Keratinocyte (primary cell): ENCODE results near the gene TMPRSS13. TPM values are rescaled to one million over a fixed set of nuclear protein-coding genes. Genes with fewer than 3 reads are reported as not detected.

Experiments used
- DNase-seq: peaks from one replicate; pipeline ENCODE4 v3.0.0-alpha.2; 2011; ENCODE audit warnings: low read depth, missing footprints, low spot score
- FAIRE-seq: peaks from 2 replicates; lab custom pipeline; 2011; peaks lifted over from hg19 to GRCh38; lab: Jason Lieb, UNC
- H2AFZ ChIP-seq: 2 replicates; pipeline ENCODE4 v1.6.0; 2012; ENCODE audit warnings: low read length, control low read depth, inconsistent platforms; ENCODE audit not compliant: control insufficient read depth
- H3K27ac ChIP-seq: 2 replicates; pipeline ENCODE4 v1.5.1; 2011; ENCODE audit warnings: low read length; ENCODE audit not compliant: control insufficient read depth, insufficient read depth
- H3K27me3 ChIP-seq: 3 replicates; pipeline ENCODE4 v1.6.0; 2011; ENCODE audit warnings: low read length; ENCODE audit not compliant: control insufficient read depth, insufficient read depth; ENCODE audit errors: extremely low read depth
- H3K36me3 ChIP-seq, 2 experiments: 2 replicates in 1 of 2; 3 replicates in 1 of 2; pipeline ENCODE4 v1.5.1; 2011; ENCODE audit warnings: low read length in 2 of 2, mild to moderate bottlenecking in 1 of 2; ENCODE audit not compliant: control insufficient read depth in 2 of 2, insufficient read depth in 2 of 2; ENCODE audit errors: extremely low read depth in 1 of 2
- H3K4me1 ChIP-seq: 3 replicates; pipeline ENCODE4 v1.5.1; 2011; ENCODE audit warnings: low read length; ENCODE audit not compliant: control insufficient read depth, insufficient read depth; ENCODE audit errors: extremely low read depth
- H3K4me2 ChIP-seq: 3 replicates; pipeline ENCODE4 v1.6.0; 2011; ENCODE audit warnings: low read depth, low read length; ENCODE audit not compliant: control insufficient read depth, insufficient read depth; ENCODE audit errors: extremely low read depth
- H3K4me3 ChIP-seq, 3 experiments: fragments of 200-600 bp in 1 of 3; sonication (generic) in 1 of 3; 2 replicates in 2 of 3; 3 replicates in 1 of 3; pipeline ENCODE4 v1.5.1; 2011 to 2016; ENCODE audit warnings: low read length in 3 of 3, mild to moderate bottlenecking in 3 of 3, control low read depth in 2 of 3, inconsistent platforms in 1 of 3, low read depth in 1 of 3, mixed read lengths in 1 of 3, mixed run types in 1 of 3, moderate library complexity in 1 of 3; ENCODE audit not compliant: control insufficient read depth in 2 of 3, insufficient read depth in 2 of 3; ENCODE audit errors: extremely low read depth in 1 of 3
- H3K79me2 ChIP-seq: 2 replicates; pipeline ENCODE4 v1.6.0; 2012; ENCODE audit warnings: low read length; ENCODE audit not compliant: control insufficient read depth, insufficient read depth
- H3K9ac ChIP-seq: 3 replicates; pipeline ENCODE4 v1.6.0; 2011; ENCODE audit warnings: low read length; ENCODE audit not compliant: control insufficient read depth, insufficient read depth; ENCODE audit errors: extremely low read depth
- H3K9me1 ChIP-seq: 3 replicates; pipeline ENCODE4 v1.6.0; 2011; ENCODE audit warnings: low read length; ENCODE audit not compliant: control insufficient read depth, insufficient read depth; ENCODE audit errors: extremely low read depth
- H3K9me3 ChIP-seq: 2 replicates; pipeline ENCODE4 v1.5.1; 2012; ENCODE audit warnings: low read depth, low read length; ENCODE audit not compliant: control insufficient read depth
- H4K20me1 ChIP-seq: 3 replicates; pipeline ENCODE4 v1.6.0; 2011; ENCODE audit warnings: low read length; ENCODE audit not compliant: control insufficient read depth, insufficient read depth; ENCODE audit errors: extremely low read depth
- EZH2 ChIP-seq: IDR thresholded peaks from one replicate; pipeline ENCODE4 v1.6.1; 2012; ENCODE audit warnings: inconsistent platforms, mild to moderate bottlenecking, low read length, moderate library complexity
- dilution Hi-C: fragments of 300-500 bp; cut with MboI; formaldehyde crosslinking; loops from one replicate; pipeline ENCODE4 v1.7.0; 2020; ENCODE audit warnings: low sequenced_read_pairs; ENCODE audit not compliant: extremely low pct_ligation_motif_present
- polyA plus RNA-seq, 5 experiments: library from polyadenylated mRNA; depleted of rRNA in 3 of 5; stranded (reverse) in 3 of 5; stranded (forward) in 1 of 5; unstranded in 1 of 5; fragments of >200 nt; gene quantifications; 1 replicate in 1 of 5; 2 replicates in 3 of 5; 3 replicates in 1 of 5; pipeline versions ENCODE4 v1.2.1 to v1.2.3, GENCODE V29; 2011 to 2012; ENCODE audit warnings: missing spikeins in 2 of 5, low read depth in 1 of 5, low replicate concordance in 1 of 5
- TF ChIP-seq, protein P1 (sequence below), 3 experiments: IDR thresholded peaks in 1 of 3; conservative IDR thresholded peaks in 1 of 3; optimal IDR thresholded peaks in 1 of 3; 2 replicates in 2 of 3; 3 replicates in 1 of 3; pipeline versions ENCODE3 to v1.5.1; 2011; ENCODE audit warnings: low read length in 3 of 3, mild to moderate bottlenecking in 3 of 3, moderate library complexity in 2 of 3, control low read depth in 1 of 3, inconsistent platforms in 1 of 3; ENCODE audit not compliant: insufficient read depth in 2 of 3; ENCODE audit errors: extremely low read depth in 1 of 3

Gene TMPRSS13
- polyA plus RNA-seq, 1 donor (not counting 4 experiments of a cell fraction or from before 2014, with no cell fraction given), result 1.8 TPM

DNA sequence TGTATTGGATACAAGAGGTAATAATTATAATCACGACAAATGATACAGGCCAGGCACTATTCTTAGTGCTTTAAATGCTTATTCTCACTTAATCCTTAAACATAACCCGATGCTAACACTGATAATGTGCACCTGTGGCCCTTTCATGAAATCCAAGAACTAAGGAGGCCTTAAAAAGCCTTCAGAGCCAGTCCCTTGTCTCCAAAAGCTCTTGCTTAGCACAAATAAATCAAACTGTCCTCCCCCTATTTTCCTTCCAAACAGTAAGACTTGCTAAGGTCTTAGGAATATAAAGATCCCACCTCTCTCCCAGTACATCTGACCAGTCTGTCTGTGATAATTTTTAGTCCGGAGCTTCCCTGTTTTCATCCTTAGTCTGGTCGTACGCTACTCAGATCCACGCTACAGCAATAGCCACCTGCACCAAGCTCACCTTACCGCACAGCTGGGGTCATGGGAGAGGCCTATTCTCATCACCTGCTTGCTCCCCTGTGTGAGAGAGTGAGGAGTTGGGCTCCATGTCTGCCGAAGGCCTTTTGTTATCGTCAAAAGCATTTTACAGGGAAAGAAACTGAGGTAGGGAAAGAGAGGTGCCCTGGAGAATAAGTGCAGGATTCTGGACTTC is 69.6 kb downstream of the TMPRSS13 start:
- Histone ChIP-seq H3K9me1 (no peaks in the 10 kb centered on the region), H3K4me2 (no peak overlapping the region), H3K27ac (no peak overlapping the region), H3K4me3 (no peak overlapping the region), H2AFZ (no peak overlapping the region), H3K36me3 (no peaks in the 10 kb centered on the region), H4K20me1 (no peaks in the 10 kb centered on the region), H3K9ac (no peak overlapping the region), H3K4me1 (no peaks in the 10 kb centered on the region), H3K9me3 (no peaks in the 10 kb centered on the region), H3K27me3 (peaks cover 6% of the 10 kb centered on the region), H3K79me2 (no peaks in the 10 kb centered on the region)
- no peak for TF ChIP-seq EZH2
- TF ChIP-seq, protein P1, sequence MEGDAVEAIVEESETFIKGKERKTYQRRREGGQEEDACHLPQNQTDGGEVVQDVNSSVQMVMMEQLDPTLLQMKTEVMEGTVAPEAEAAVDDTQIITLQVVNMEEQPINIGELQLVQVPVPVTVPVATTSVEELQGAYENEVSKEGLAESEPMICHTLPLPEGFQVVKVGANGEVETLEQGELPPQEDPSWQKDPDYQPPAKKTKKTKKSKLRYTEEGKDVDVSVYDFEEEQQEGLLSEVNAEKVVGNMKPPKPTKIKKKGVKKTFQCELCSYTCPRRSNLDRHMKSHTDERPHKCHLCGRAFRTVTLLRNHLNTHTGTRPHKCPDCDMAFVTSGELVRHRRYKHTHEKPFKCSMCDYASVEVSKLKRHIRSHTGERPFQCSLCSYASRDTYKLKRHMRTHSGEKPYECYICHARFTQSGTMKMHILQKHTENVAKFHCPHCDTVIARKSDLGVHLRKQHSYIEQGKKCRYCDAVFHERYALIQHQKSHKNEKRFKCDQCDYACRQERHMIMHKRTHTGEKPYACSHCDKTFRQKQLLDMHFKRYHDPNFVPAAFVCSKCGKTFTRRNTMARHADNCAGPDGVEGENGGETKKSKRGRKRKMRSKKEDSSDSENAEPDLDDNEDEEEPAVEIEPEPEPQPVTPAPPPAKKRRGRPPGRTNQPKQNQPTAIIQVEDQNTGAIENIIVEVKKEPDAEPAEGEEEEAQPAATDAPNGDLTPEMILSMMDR (optimal IDR thresholded peaks at IDR 0.05 in 1 of 3, IDR thresholded peaks at IDR 0.05 in 1 of 3, conservative IDR thresholded peaks at IDR 0.05 in 1 of 3; ENCODE audit: extremely low read depth in 1 of 3, insufficient read depth in 2 of 3, low read length in 3 of 3), result no peak
- DNase-seq, result no peak
- dilution Hi-C loops, result no loop called here
- no peak for FAIRE-seq

DNA sequence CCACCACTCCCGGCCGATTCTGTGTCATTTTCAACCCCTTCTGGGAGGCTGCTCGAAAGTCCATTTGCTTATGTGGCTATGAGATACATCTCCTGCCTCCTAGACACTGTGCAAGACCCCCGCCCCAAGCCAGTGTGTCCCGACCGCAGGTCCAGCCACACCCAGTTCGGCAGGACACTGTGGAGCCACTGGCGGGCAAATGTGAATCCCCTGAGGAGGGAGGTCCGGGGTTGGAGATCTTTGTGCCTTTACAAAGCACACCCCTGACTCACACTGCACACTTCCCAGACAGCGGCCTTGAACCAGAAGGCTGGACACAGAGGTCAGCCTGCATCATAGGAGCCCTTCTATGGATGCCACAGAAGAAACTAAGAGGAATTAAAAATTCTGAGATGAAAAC is 70.1 kb downstream of the TMPRSS13 start:
- Histone ChIP-seq H3K27ac (no peak overlapping the region), H3K9me3 (no peaks in the 10 kb centered on the region), H3K4me2 (no peak overlapping the region), H4K20me1 (no peaks in the 10 kb centered on the region), H2AFZ (no peak overlapping the region), H3K27me3 (peaks cover 6% of the 10 kb centered on the region), H3K9ac (no peak overlapping the region), H3K4me1 (no peaks in the 10 kb centered on the region), H3K9me1 (no peaks in the 10 kb centered on the region), H3K79me2 (no peaks in the 10 kb centered on the region), H3K4me3 (no peak overlapping the region), H3K36me3 (no peaks in the 10 kb centered on the region)
- FAIRE-seq, result no peak
- TF ChIP-seq, protein P1 (optimal IDR thresholded peaks at IDR 0.05 in 1 of 3, IDR thresholded peaks at IDR 0.05 in 1 of 3, conservative IDR thresholded peaks at IDR 0.05 in 1 of 3; ENCODE audit: extremely low read depth in 1 of 3, insufficient read depth in 2 of 3, low read length in 3 of 3), result no peak
- no peak for TF ChIP-seq EZH2
- dilution Hi-C loops, result no loop called here
- DNase-seq, result no peak
